CD4-positive, alpha-beta T cell treated with Interleukin-17A for 1 hour (primary cell): Measurements from ENCODE around the gene CLDN12.

Source experiments
- DNase-seq: peaks from one replicate; pipeline ENCODE4 v3.0.0-alpha.2; 2020

CLDN12 gene

GRCh38 chr7:90445633-90446032 is 42.4 kb downstream of the CLDN12 start:
- DNase-seq: no peak

- no peak for DNase-seq
Observed at GRCh38 chr7:90446137-90446899, 43.1 kb downstream of the CLDN12 start.

GRCh38 chr7:90453259-90453891 is 50.1 kb downstream of the CLDN12 start:
- no peak for DNase-seq

DNA sequence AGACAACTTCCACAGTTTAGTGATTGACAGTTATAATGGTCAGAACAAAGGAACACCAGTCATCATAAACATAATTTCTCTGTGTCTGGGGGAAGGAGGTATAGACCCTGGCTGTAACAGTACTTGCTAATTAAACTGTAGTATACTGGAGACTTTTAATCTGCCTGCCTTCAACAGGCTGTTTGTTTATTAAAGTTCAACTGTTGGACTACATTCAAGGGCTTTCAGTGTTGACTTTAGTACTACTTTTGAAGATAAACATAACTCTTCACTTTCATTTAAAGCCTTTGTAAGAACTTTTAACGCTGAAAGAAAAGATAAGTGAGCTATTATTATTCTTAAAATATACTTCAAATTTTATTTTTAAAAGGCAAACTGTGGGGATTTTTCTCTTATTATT is 50.7 kb downstream of the CLDN12 start:
- no peak for DNase-seq

- peak; percentile 52 for DNase-seq
Observed at GRCh38 chr7:90455163-90456030, 52.1 kb downstream of the CLDN12 start.

DNA sequence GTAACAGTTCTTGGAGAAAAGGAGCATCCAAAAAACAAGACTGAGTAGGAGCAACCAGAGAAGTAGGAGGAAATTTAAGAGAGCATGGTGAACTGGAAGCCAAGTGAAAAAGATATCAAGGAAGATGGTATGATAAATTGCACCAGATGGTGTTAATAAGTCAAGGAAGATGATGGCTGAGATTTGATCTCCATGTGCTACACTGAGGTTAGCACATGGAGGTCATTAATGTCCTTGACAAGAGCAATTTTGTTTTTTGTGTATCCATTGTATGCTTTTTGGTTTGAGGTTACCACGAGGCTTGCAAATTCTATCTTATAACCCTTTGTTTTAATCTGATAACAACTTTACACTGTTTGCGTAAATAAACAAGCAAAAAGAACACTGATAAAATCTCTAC is 54.8 kb downstream of the CLDN12 start:
- no peak for DNase-seq

GRCh38 chr7:90459888-90460287 is 56.6 kb downstream of the CLDN12 start:
- DNase-seq: no peak

- DNase-seq: no peak
Observed at GRCh38 chr7:90461219-90461618, 58.0 kb downstream of the CLDN12 start.

DNA sequence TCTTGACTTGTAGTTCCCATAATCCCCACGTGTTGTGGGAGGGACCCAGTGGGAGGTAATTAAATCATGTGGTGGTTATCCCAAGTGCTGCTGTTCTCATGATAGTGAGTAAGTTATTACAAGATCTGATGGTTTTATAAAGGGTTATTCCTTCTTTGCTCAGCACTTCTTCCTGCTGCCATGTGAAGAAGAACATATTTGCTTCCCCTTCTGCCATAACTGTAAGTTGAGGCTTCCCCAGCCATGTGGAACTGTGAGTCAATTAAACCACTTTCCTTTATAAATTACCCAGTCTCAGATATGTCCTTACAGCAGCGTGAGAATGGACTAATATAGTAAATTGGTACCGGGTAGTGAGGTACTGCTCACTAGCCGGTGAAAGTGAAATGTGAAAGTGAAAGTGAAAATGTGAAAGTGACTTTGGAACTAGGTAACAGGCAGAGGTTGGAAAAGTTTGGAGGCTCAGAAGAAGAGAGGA is 59.9 kb downstream of the CLDN12 start:
- peak; percentile 52 for DNase-seq
